NCI-H1694 (cell line): ENCODE data around the gene TBX18.

Experiments
- DNase-seq: peaks from one replicate; lab custom pipeline; 2025; lab: John Stamatoyannopoulos, UW

Gene TBX18

GRCh38 chr6:84669945-84670344 lies 94.5 kb downstream of the TBX18 start:
- no peak for DNase-seq

GRCh38 chr6:84667252-84668213 lies 96.9 kb downstream of the TBX18 start:
- no peak for DNase-seq

- DNase-seq: no peak
Measured at GRCh38 chr6:84665401-84665800, 99.0 kb downstream of the TBX18 start.

- DNase-seq: no peak
Measured at GRCh38 chr6:84663866-84664265, 100.5 kb downstream of the TBX18 start.

GRCh38 chr6:84657486-84657885 lies 106.9 kb downstream of the TBX18 start:
- DNase-seq: no peak

DNA sequence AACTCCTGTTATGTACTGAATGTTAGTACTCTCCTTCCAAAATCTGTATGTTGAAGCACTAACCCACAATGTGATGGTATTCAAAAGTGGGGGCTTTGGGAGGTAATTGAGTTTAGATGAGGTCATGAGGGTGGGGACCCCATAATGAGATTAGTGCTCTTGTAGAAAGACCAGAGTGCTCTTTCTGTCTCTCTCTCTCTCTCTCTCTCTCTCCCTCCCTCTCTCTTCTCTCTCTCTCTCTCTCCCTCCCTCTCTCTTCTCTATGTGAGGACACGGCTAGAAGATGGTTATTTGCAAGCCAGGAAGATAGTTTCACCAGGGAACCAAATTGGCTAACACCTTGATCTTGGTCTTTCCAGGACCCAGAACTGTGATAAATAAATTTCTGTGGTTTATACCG lies 107.4 kb downstream of the TBX18 start:
- DNase-seq: no peak

GRCh38 chr6:84653027-84653551 lies 111.3 kb downstream of the TBX18 start:
- DNase-seq: no peak

- no peak for DNase-seq
Measured at GRCh38 chr6:84652356-84653026, 111.9 kb downstream of the TBX18 start.

GRCh38 chr6:84651583-84651982 lies 112.8 kb downstream of the TBX18 start:
- DNase-seq: no peak

- no peak for DNase-seq
Measured at GRCh38 chr6:84648444-84648843, 116.0 kb downstream of the TBX18 start.

- DNase-seq: no peak
Measured at GRCh38 chr6:84645563-84646266, 118.7 kb downstream of the TBX18 start.

GRCh38 chr6:84645000-84645399 lies 119.4 kb downstream of the TBX18 start:
- DNase-seq: no peak

- DNase-seq: no peak
Measured at GRCh38 chr6:84643778-84644177, 120.6 kb downstream of the TBX18 start.

DNA sequence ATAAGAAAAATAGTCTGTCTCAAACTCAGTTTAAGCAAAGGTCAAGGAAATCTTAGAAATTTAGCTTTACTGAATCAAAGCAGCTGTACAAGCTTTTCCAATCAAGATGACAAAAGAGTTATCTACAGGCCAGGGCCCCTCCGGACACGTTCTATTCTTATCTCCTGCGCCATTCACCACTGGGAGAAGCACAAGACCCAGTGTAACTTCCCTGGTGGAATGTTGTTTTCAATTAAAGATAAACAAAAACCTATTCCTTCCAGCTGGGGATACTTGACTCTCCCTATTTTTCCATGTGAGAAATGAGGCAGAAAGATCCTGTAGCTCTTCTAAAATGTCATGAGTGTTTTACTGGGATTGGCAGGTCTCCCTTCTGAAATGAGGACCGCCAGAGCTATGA lies 123.3 kb downstream of the TBX18 start:
- DNase-seq: no peak

DNA sequence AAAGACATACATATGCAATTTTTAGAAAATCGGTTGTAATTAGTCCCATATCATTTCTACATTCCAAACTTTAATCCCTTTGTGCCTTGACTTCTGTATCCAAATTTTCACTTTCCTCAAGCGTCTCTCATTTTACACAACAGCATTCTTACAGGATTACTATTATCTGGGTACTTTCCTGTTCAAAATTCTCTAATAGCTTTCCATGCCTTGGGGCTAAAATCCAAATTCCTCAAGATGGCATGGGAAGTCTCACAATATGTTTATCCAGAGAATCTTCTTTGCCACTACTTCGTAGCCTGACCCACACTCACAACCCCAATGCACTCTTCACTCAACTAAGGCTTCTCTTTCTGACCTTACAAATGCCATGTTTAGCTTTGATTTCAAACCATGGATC lies 125.0 kb downstream of the TBX18 start:
- no peak for DNase-seq

DNA sequence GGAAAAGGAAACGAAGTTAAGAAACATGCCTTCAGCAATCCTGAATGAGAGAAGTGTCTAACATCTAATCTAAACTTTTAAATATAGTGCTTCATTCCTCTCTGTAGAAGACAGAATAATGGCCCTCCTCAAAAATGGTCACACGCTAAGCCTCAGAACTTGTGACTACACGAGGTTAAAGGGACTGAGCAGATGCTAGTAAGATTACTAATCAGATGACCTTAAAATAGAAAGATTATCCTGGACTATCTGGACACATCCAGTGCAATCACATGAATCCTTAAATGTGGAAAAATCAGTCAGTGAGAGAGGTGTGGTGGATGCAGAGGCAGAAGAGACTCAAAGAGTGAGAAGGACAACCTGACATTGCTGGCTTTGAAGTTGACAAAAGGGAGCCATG lies 126.1 kb downstream of the TBX18 start:
- DNase-seq: no peak
